ENCODE results near the gene UPK3BL2.
"Not testable (repeated sequence)": the region's sequence is repeated elsewhere in the genome, so short reads cannot be mapped to it uniquely, and the experiment has no call there.

The UPK3BL2 gene

GRCh38 chr7:102494026-102494425 is 49.5 kb downstream of the UPK3BL2 start:
- not testable (repeated sequence) for DNase-seq (ENCODE audit: low spot score)

- not testable (repeated sequence) for DNase-seq (ENCODE audit: low spot score)
These were observed 50.1 kb downstream of the UPK3BL2 start for GRCh38 chr7:102493220-102493935.

GRCh38 chr7:102490529-102491075 is 52.9 kb downstream of the UPK3BL2 start:
- not testable (repeated sequence) for DNase-seq (ENCODE audit: low spot score)

Data from globus pallidus (tissue), 1 donor.